Activated CD4-positive, alpha-beta memory T cell treated with anti-CD3 and anti-CD28 coated beads for 36 hours (primary cell): ENCODE data around the gene ZNF317. TPM values are rescaled to one million over a fixed set of nuclear protein-coding genes. Genes with fewer than 3 reads are reported as not detected.

Experiments used
- CTCF ChIA-PET: fragments of 350-600 bp; sonication (Branson Sonifier 250); formaldehyde crosslinking; loops from one replicate; lab custom pipeline; 2021; ENCODE audit warnings: antibody characterized with exemption, inconsistent platforms; lab: Charles Lee
- POLR2A ChIA-PET: fragments of 350-600 bp; sonication (Branson Sonifier 250); formaldehyde crosslinking; loops from one replicate; lab custom pipeline; 2021; ENCODE audit warnings: antibody characterized with exemption; lab: Charles Lee
- DNase-seq: peaks from one replicate; pipeline ENCODE4 v3.0.0-alpha.2; 2020
- H3K27ac Mint-ChIP-seq: one replicate; pipeline ENCODE4 v1.8.0; 2021; ENCODE audit warnings: mixed read lengths
- H3K27me3 Mint-ChIP-seq: one replicate; pipeline ENCODE4 v1.8.0; 2021; ENCODE audit warnings: mixed read lengths
- H3K36me3 Mint-ChIP-seq: one replicate; pipeline ENCODE4 v1.8.0; 2021; ENCODE audit warnings: mixed read lengths
- H3K4me1 Mint-ChIP-seq: one replicate; pipeline ENCODE4 v1.8.0; 2021; ENCODE audit warnings: low read depth, mixed read lengths
- H3K4me3 Mint-ChIP-seq: one replicate; pipeline ENCODE4 v1.8.0; 2021; ENCODE audit warnings: mild to moderate bottlenecking, mixed read lengths
- H3K9me3 Mint-ChIP-seq: one replicate; pipeline ENCODE4 v1.8.0; 2021; ENCODE audit warnings: mixed read lengths
- intact Hi-C: fragments of 100-400 bp; cut with micrococcal nuclease; formaldehyde crosslinking; loops from one replicate; pipeline ENCODE4 v1.15.1; 2023
- total RNA-seq, 2 experiments: library from RNA; stranded (reverse); gene quantifications; one replicate each; pipeline ENCODE4 v1.2.3, GENCODE V29; 2021

ZNF317 gene
- total RNA-seq, 2 experiments from 2014 or later = 31.8 to 31.9 TPM

DNA sequence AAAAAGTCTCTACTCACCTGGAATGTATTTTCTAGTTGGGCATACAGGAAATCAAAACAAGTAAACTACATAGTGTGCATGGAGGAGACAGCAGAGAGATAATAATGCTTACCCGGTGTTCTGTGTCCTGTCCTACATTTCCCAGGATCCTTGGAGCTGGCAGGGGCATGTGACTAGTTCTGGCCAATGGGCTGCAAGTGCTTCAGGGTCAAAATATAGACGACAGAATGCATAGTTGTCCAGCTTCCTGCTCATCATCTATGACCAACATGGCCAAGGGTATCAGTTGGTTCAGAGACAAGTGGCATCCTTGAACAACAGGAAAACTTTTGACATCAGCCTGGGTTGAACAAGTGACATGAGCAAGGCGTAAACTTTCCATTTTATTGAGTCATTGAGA lies 8.5 kb downstream of the ZNF317 start:
- intact Hi-C loops = no loop called here
- Mint-ChIP-seq H3K4me1 (peaks cover 63% of the 10 kb centered on the region), H3K36me3 (peaks cover 89% of the 10 kb centered on the region), H3K27ac (no peak overlapping the region), H3K4me3 (no peak overlapping the region), H3K27me3 (no peaks in the 10 kb centered on the region), H3K9me3 (peaks cover 49% of the 10 kb centered on the region)
- CTCF ChIA-PET = no interaction called here
- DNase-seq = no peak
- POLR2A ChIA-PET = no interaction called here

DNA sequence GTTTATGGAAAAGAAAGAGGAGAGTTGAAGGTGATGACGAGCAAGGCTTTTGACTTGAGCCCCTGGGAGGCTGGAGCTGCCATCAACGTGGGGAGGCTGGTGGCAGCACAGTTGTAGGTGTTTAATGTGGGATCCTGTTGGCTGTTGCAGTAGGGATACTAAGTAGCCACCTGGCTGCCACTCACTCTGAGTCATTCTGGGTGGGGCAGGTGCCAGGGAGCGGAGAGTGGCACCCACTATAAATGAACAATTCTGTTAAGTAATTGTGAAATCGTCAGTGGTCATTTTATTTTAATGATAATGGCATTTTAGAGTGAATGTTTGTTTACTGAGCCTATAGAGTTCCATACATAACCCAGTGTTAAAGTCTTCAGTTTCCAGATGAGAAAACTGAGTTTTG lies 9.8 kb downstream of the ZNF317 start:
- H3K4me1 Mint-ChIP-seq = peaks cover 66% of the 10 kb centered on the region
- H3K27me3 Mint-ChIP-seq = no peaks in the 10 kb centered on the region
- intact Hi-C loops = no loop called here
- ChIA-PET POLR2A (no interaction called here), CTCF (no interaction called here)
- DNase-seq = no peak
- peaks cover 88% of the 10 kb centered on the region for H3K36me3 Mint-ChIP-seq
- H3K9me3 Mint-ChIP-seq = peaks cover 44% of the 10 kb centered on the region
- no peak overlapping the region for H3K4me3 Mint-ChIP-seq
- no peak overlapping the region for H3K27ac Mint-ChIP-seq

DNA sequence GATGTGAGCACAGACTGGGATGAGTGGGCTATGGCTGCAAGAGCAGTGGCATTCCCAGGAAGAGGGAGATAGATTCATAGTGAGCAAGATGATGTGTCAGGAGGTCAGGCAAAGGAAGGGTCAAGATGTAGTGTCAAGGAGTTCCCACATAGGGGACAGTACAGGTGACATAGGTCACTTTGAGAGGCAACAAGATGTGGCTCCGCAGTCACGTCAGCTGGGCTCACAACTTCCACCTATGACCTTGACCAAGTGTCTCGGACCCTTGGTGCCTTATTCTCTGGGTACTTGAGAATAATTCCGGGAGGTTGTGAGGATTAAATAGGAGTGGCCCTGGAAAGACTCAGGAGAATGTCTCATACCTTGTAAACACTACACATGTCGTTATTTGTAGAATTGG lies 10.5 kb downstream of the ZNF317 start:
- Mint-ChIP-seq H3K4me3 (no peak overlapping the region), H3K9me3 (peaks cover 42% of the 10 kb centered on the region), H3K4me1 (peaks cover 69% of the 10 kb centered on the region), H3K27ac (no peak overlapping the region), H3K27me3 (no peaks in the 10 kb centered on the region), H3K36me3 (peaks cover 88% of the 10 kb centered on the region)
- no peak for DNase-seq
- ChIA-PET POLR2A (no interaction called here), CTCF (no interaction called here)
- intact Hi-C loops = no loop called here

DNA sequence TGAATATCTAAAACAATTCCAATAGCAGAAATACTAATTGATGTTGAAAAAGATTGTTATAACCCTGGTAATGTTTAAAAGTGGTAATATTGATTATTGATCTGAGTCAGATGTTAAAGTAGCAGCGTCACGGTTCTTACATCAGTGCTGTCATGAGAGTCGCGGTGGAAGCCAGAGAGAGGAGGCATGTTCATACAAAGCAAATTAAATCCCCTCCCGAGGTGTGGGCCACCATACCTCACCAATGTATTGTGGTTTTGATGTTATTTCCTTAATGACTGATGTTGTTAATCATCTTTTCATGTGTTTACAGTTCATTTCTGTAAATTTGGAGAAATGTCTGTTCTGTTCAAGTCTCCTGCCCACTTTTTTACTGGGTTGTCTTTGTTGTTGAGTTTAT lies 11.2 kb downstream of the ZNF317 start:
- Mint-ChIP-seq H3K9me3 (peaks cover 39% of the 10 kb centered on the region), H3K27ac (no peak overlapping the region), H3K36me3 (peaks cover 92% of the 10 kb centered on the region), H3K4me3 (no peak overlapping the region), H3K27me3 (no peaks in the 10 kb centered on the region), H3K4me1 (peaks cover 68% of the 10 kb centered on the region)
- DNase-seq = no peak
- intact Hi-C loops = no loop called here
- ChIA-PET POLR2A (no interaction called here), CTCF (no interaction called here)

DNA sequence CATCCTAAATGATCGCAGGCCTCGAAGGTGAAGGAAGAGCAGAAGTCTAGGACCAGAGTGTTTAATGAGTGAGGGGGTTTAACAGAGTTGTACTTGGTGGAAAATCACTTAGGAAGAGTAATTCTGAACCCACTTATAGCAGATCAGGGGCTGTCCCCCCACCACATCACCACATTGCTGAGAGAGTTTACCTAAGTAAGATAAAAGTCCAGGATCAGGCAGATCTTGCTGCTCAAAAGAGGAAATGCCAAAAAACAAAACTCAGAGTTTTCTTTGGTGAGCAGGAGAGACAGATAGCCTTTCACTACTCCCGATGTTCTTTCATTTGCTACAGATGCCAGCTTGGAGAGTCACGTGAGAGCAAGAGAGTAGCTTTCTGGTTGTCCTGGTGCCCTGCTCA lies 15.4 kb downstream of the ZNF317 start:
- H3K36me3 Mint-ChIP-seq = peaks cover 94% of the 10 kb centered on the region
- H3K27me3 Mint-ChIP-seq = no peaks in the 10 kb centered on the region
- POLR2A ChIA-PET = no interaction called here
- peak overlapping the region; percentile 29 for H3K27ac Mint-ChIP-seq
- no peak overlapping the region for H3K4me3 Mint-ChIP-seq
- intact Hi-C loops = no loop called here
- H3K9me3 Mint-ChIP-seq = peaks cover 40% of the 10 kb centered on the region
- CTCF ChIA-PET = interaction anchor here (1.0 kb wide), 1 partner anchor 50 kb away, joined by 3 read pairs; no protein-coding TSS in a partner anchor
- no peak for DNase-seq
- peaks cover 35% of the 10 kb centered on the region for H3K4me1 Mint-ChIP-seq

DNA sequence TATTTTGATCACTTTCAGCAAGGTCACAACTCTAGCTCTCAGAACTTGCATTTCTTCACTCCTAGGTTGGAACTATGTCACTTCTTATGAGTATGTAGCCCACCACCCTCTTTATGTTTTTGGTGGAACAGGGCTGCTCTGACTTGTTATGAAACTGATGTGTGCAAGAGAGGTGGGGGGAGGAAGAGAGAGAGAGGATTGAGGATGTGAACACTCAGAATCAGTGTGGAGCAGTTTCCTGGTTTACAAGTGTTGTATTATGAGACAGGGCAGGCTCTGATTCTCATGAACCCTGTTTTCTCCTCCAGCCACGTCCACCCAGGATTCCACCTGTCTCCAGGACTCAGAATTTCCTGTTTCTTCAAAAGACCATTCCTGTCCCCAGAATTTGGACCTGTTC lies 16.1 kb downstream of the ZNF317 start:
- peaks cover 94% of the 10 kb centered on the region for H3K36me3 Mint-ChIP-seq
- H3K4me3 Mint-ChIP-seq = no peak overlapping the region
- POLR2A ChIA-PET = interaction anchor here (0.6 kb wide), 1 partner anchor 13 kb away, joined by 5 read pairs; no protein-coding TSS in a partner anchor
- CTCF ChIA-PET = interaction anchor here (1.0 kb wide), 1 partner anchor 49 kb away, joined by 3 read pairs; no protein-coding TSS in a partner anchor
- DNase-seq = no peak
- no peaks in the 10 kb centered on the region for H3K27me3 Mint-ChIP-seq
- peaks cover 28% of the 10 kb centered on the region for H3K4me1 Mint-ChIP-seq
- H3K9me3 Mint-ChIP-seq = peaks cover 41% of the 10 kb centered on the region
- no peak overlapping the region for H3K27ac Mint-ChIP-seq
- intact Hi-C loops = no loop called here

DNA sequence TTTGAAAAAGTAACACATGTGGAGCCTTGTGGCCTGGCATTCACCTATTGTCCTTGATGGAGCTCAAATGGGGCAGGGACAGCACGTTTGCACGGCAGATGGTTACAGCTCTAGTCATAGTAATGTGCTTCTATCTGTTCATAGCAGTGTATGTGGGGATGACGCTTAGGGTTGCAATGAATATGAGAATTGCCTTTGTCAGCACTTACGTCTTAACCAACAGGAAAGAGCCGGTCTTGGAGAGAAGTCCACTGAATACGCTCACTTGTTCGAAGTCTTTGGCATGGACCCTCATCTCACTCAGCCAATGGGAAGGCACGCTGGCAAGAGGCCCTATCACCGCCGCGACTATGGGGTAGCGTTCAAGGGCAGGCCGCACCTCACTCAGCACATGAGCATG lies 19.7 kb downstream of the ZNF317 start:
- Mint-ChIP-seq H3K9me3 (peaks cover 32% of the 10 kb centered on the region), H3K27ac (no peak overlapping the region), H3K4me1 (peaks cover 7% of the 10 kb centered on the region), H3K27me3 (no peaks in the 10 kb centered on the region), H3K36me3 (peaks cover 91% of the 10 kb centered on the region), H3K4me3 (no peak overlapping the region)
- intact Hi-C loops = no loop called here
- CTCF ChIA-PET = no interaction called here
- DNase-seq = no peak
- POLR2A ChIA-PET = no interaction called here

DNA sequence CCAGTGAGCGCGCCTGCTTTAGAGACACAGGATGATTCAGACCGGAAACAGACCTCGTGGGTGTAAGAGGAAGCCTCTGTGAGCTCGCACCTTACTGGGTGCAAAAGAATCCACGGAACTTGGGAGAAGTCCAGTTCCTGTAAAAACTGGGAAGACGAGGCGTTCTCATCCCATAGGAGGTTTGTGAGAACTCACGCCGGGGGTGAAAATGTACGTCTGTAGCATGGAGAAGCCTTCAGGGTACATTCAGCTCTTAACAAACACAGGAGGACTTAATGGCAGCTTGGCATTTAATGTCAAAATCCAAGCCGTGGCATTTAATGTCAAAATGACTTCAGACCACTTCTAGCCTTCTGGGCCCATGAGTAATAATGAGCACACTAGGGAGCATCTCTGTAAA lies 21.2 kb downstream of the ZNF317 start:
- Mint-ChIP-seq H3K27ac (no peak overlapping the region), H3K27me3 (no peaks in the 10 kb centered on the region)
- CTCF ChIA-PET = no interaction called here

DNA sequence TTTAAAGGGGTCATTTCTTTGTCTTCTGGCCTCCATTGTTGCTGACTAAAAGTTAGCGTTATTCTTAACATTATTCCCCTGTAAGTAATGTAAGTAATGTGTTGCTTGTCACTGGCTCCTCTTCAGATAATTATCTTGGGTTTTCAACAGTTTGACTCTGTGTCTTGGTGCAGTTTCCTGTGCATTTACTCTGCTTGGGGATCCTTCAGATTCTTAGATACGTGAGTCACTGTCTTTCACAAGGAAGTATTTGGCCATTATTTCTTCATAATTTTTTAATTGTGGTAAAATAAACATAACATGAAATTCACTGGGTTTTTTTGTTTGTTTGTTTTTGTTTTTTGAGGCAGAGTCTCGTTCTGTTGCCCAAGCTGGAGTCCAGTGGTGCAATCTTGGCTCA lies 25.1 kb downstream of the ZNF317 start:
- no peak overlapping the region for H3K27ac Mint-ChIP-seq

More for the DNA sequence above, 21.2 kb downstream of the ZNF317 start:
- H3K36me3 Mint-ChIP-seq = peaks cover 88% of the 10 kb centered on the region
- peaks cover 30% of the 10 kb centered on the region for H3K9me3 Mint-ChIP-seq
- H3K4me3 Mint-ChIP-seq = no peak overlapping the region
- no peaks in the 10 kb centered on the region for H3K4me1 Mint-ChIP-seq
- intact Hi-C loops = no loop called here
- POLR2A ChIA-PET = no interaction called here
- no peak for DNase-seq

DNA sequence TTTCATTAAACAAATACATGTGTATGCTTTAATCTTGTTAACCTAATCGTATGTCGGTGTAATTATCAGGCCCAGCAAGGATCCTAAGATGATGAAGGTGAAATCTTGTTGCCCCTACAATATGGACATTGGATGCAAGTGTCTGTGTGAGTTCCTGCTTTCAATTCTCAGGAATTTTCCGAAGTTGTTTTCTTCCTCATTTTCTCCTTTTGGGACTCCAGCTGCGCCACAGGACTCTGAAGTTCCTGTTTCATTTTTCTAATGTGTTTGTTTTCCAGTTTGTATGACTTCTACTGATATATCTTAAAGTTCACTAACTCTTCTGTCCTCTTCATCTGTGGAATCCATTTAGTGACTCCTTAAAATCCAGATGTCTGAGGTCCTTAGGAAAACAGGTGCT lies 26.6 kb downstream of the ZNF317 start:
- Mint-ChIP-seq H3K9me3 (peaks cover 21% of the 10 kb centered on the region), H3K27ac (no peak overlapping the region), H3K36me3 (peaks cover 46% of the 10 kb centered on the region), H3K4me3 (no peak overlapping the region), H3K27me3 (no peaks in the 10 kb centered on the region), H3K4me1 (no peaks in the 10 kb centered on the region)
- POLR2A ChIA-PET = no interaction called here
- CTCF ChIA-PET = no interaction called here
- DNase-seq = no peak
- intact Hi-C loops = no loop called here

More for the DNA sequence above, 25.1 kb downstream of the ZNF317 start:
- Mint-ChIP-seq H3K36me3 (peaks cover 62% of the 10 kb centered on the region), H3K9me3 (peaks cover 26% of the 10 kb centered on the region), H3K4me3 (no peak overlapping the region), H3K4me1 (no peaks in the 10 kb centered on the region), H3K27me3 (no peaks in the 10 kb centered on the region)
- POLR2A ChIA-PET = no interaction called here
- intact Hi-C loops = no loop called here
- CTCF ChIA-PET = no interaction called here
- DNase-seq = no peak

DNA sequence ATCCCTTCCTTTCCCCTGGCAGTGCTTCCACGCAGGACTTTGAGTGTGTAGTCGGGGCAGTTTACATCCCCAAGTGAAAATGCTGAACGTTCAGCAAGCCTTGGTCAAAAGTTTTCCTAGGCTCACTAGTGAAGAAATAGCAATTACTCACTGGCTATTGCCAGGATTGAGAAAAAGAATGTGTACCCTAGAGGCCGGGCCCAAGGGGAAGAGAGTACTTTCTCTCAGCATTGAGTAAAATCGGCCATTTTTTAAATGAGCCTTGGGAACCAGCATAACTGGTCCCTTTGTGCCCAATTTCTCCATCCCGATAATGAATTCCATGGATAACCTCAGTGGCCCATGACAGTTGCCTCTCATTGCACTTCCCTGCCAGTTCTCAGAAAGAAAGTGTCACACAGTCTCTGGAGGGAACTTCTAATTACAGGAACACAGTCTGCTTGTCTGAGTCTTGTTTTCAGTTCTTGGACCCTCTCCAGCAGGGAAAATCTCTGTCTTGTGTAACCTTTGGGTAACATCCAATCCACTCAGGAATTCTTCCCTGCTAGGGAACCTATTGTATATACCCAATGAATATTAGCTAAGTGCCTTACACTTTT lies 31.3 kb downstream of the ZNF317 start:
- Mint-ChIP-seq H3K4me3 (no peak overlapping the region), H3K27me3 (no peaks in the 10 kb centered on the region), H3K9me3 (peaks cover 13% of the 10 kb centered on the region), H3K27ac (no peak overlapping the region), H3K4me1 (no peaks in the 10 kb centered on the region), H3K36me3 (peaks cover 10% of the 10 kb centered on the region)
- intact Hi-C loops = no loop called here
- ChIA-PET CTCF (interaction anchor here (0.7 kb wide), 1 partner anchor 50 kb away, joined by 4 read pairs; no protein-coding TSS in a partner anchor), POLR2A (no interaction called here)
- DNase-seq = no peak

DNA sequence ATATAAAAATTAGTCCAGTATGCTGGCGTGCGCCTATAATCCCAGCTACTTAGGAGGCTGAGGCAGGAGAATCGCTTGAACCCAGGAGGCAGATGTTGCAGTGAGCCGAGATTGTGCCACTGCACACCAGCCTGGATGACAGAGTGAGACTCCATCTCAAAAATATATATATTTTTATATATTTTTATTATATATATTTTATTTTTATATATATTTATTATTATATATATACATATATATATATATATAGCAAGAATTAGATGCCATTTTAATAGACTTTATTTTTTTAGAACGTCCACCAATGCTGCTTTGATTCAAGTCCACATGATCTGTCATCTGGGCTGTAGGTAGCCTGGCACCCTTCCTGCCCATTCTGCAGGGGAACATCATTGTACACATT lies 35.1 kb downstream of the ZNF317 start:
- no peaks in the 10 kb centered on the region for H3K36me3 Mint-ChIP-seq
- POLR2A ChIA-PET = no interaction called here
- no peak for DNase-seq
- no peak overlapping the region for H3K27ac Mint-ChIP-seq
- H3K9me3 Mint-ChIP-seq = peaks cover 10% of the 10 kb centered on the region
- H3K27me3 Mint-ChIP-seq = peaks cover 3% of the 10 kb centered on the region
- no peak overlapping the region for H3K4me3 Mint-ChIP-seq
- H3K4me1 Mint-ChIP-seq = no peaks in the 10 kb centered on the region
- CTCF ChIA-PET = no interaction called here
- intact Hi-C loops = no loop called here

DNA sequence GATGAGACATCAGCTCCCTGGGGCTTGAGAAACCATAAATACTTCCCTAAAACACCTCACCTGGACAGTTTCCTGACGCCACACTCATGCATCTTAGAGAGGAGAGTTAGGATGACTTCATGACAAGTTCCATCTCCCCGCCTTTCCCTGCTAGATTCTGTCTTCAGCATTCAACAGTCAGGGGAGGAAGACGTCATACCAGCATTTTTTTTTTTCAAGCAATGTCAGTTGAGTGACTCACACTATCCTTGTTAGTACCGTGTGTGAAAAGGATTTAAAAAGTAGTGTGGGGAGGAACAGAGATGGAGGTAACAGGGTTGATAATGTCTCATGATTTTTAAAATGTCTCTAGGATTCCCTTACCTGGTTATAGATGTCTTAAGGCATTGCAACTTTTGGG lies 38.7 kb downstream of the ZNF317 start, which contains the start of gene OR7D2:
TSS of gene OR7D2 (plus strand) at position 79 of the 400 bp plus-strand sequence. CDS start 6,803 bp downstream, outside the sequence.
- no peaks in the 10 kb centered on the region for H3K36me3 Mint-ChIP-seq
- CTCF ChIA-PET = no interaction called here
- POLR2A ChIA-PET = no interaction called here

More for the DNA sequence above, 38.7 kb downstream of the ZNF317 start, which contains the start of gene OR7D2:
- Mint-ChIP-seq H3K4me1 (no peaks in the 10 kb centered on the region), H3K27ac (no peak within 1 kb of the TSS), H3K9me3 (no peaks in the 10 kb centered on the region), H3K4me3 (no peak within 1 kb of the TSS), H3K27me3 (peaks cover 3% of the 10 kb centered on the region)
- intact Hi-C loops = no loop called here
- DNase-seq = no peak
